ENCODE data around the gene SMPD3. TPM values are rescaled to one million over a fixed set of nuclear protein-coding genes. Genes with fewer than 3 reads are reported as not detected.

Gene SMPD3
- total and polyA plus RNA-seq, 2 experiments from 2014 or later, result 5.7 to 6.3 TPM

- Histone ChIP-seq H3K27ac (no peak overlapping the region), H3K36me3 (replicated peaks; ENCODE audit: insufficient read depth, low read depth) (no peaks in the 10 kb centered on the region)
Measured at GRCh38 chr16:68360547-68360946, 87.8 kb downstream of the SMPD3 start.

GRCh38 chr16:68359398-68360191 is 88.7 kb downstream of the SMPD3 start:
- H3K36me3 ChIP-seq (replicated peaks; ENCODE audit: insufficient read depth, low read depth), result no peaks in the 10 kb centered on the region
- H3K9me3 ChIP-seq (ENCODE audit: low read depth), result no peaks in the 10 kb centered on the region
- TF ChIP-seq EZH2 (IDR thresholded peaks at IDR 0.05; ENCODE audit: borderline replicate concordance) (no peak), CTCF (IDR thresholded peaks at IDR 0.05; ENCODE audit: poor library complexity) (no peak), EZH2phosphoT487 (IDR thresholded peaks at IDR 0.05; ENCODE audit: low read depth, severe bottlenecking, unreplicated experiment) (no peak)
- H3K4me1 ChIP-seq (ENCODE audit: insufficient read depth), result peaks cover 9% of the 10 kb centered on the region
- no peaks in the 10 kb centered on the region for H3K9me2 ChIP-seq (replicated peaks; ENCODE audit: insufficient read depth)
- WGBS (ENCODE audit: low lambda C conversion rate, missing lambda C conversion rate), result 98% methylated on average over 23 of the region's 23 CpGs
- no peaks in the 10 kb centered on the region for H3K27me3 ChIP-seq
- H3K27ac ChIP-seq, result no peak overlapping the region
- H4K20me1 ChIP-seq (ENCODE audit: insufficient read depth, poor library complexity, severe bottlenecking), result no peaks in the 10 kb centered on the region
- no peak overlapping the region for H2AFZ ChIP-seq
- no peaks in the 10 kb centered on the region for H3K79me2 ChIP-seq
- H3K4me2 ChIP-seq, result no peak overlapping the region
- DNase-seq (ENCODE audit: low spot score), result no peak
- no peak overlapping the region for H3K4me3 ChIP-seq

More at GRCh38 chr16:68360547-68360946, 87.8 kb downstream of the SMPD3 start:
- Histone ChIP-seq H3K27me3 (no peaks in the 10 kb centered on the region), H3K79me2 (no peaks in the 10 kb centered on the region), H3K9me2 (replicated peaks; ENCODE audit: insufficient read depth) (no peaks in the 10 kb centered on the region), H3K4me1 (ENCODE audit: insufficient read depth) (peaks cover 10% of the 10 kb centered on the region), H2AFZ (no peak overlapping the region), H3K9me3 (ENCODE audit: low read depth) (no peaks in the 10 kb centered on the region), H3K4me2 (no peak overlapping the region), H3K4me3 (no peak overlapping the region), H4K20me1 (ENCODE audit: insufficient read depth, poor library complexity, severe bottlenecking) (no peaks in the 10 kb centered on the region)
- 95% methylated on average over 18 of the region's 18 CpGs for WGBS (ENCODE audit: low lambda C conversion rate, missing lambda C conversion rate)
- no peak for DNase-seq (ENCODE audit: low spot score)
- no peak for TF ChIP-seq EZH2phosphoT487 (IDR thresholded peaks at IDR 0.05; ENCODE audit: low read depth, severe bottlenecking, unreplicated experiment)
- TF ChIP-seq CTCF (IDR thresholded peaks at IDR 0.05; ENCODE audit: poor library complexity), result no peak
- TF ChIP-seq EZH2 (IDR thresholded peaks at IDR 0.05; ENCODE audit: borderline replicate concordance), result no peak

- 98% methylated on average over 6 of the region's 13 CpGs for WGBS (ENCODE audit: low lambda C conversion rate, missing lambda C conversion rate)
- Histone ChIP-seq H3K27ac (no peak overlapping the region), H3K27me3 (no peaks in the 10 kb centered on the region), H3K4me2 (no peak overlapping the region), H3K9me2 (replicated peaks; ENCODE audit: insufficient read depth) (no peaks in the 10 kb centered on the region), H3K4me1 (ENCODE audit: insufficient read depth) (peaks cover 4% of the 10 kb centered on the region), H2AFZ (no peak overlapping the region), H4K20me1 (ENCODE audit: insufficient read depth, poor library complexity, severe bottlenecking) (no peaks in the 10 kb centered on the region), H3K36me3 (replicated peaks; ENCODE audit: insufficient read depth, low read depth) (no peaks in the 10 kb centered on the region), H3K79me2 (no peaks in the 10 kb centered on the region), H3K4me3 (no peak overlapping the region), H3K9me3 (ENCODE audit: low read depth) (no peaks in the 10 kb centered on the region)
- DNase-seq (ENCODE audit: low spot score), result no peak
- TF ChIP-seq EZH2 (IDR thresholded peaks at IDR 0.05; ENCODE audit: borderline replicate concordance) (no peak), EZH2phosphoT487 (IDR thresholded peaks at IDR 0.05; ENCODE audit: low read depth, severe bottlenecking, unreplicated experiment) (no peak), CTCF (IDR thresholded peaks at IDR 0.05; ENCODE audit: poor library complexity) (no peak)
Measured at GRCh38 chr16:68358951-68359350, 89.4 kb downstream of the SMPD3 start.
